ENCODE data around the gene PIGC.

DNA sequence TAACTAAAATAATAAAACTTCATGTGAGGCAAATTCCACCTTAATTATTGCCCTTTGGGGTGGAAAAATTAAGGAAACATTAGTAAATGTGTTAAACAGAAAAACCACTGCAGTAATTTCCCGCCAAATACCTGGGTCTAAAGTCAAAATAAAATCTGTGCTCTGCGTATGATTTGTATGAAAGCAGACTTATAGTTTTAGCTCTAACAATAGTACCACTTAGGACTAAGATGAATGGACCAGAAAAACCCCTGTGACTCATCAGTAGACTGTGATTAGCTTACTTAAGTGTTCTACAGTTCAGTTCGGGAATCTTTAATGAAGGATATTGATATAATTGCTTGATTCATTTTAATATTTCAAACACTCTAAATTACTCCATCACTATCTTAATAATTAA is 46.6 kb downstream of the PIGC start:
- TF ChIP-seq SPI1 (IDR thresholded peaks at IDR 0.05; ENCODE audit: low read depth, low read length) (no peak), POLR2AphosphoS5 (IDR thresholded peaks at IDR 0.05; ENCODE audit: low read depth, low read length) (no peak), TAF1 (IDR thresholded peaks at IDR 0.05; ENCODE audit: low read depth, low read length) (no peak), POLR2A (IDR thresholded peaks at IDR 0.05; ENCODE audit: low read depth, low read length) (no peak)
